Measurements from ENCODE around the gene EMID1.
A peak's percentile ranks its signal among the peaks of the same experiment; 100 is the strongest.

Gene EMID1

GRCh38 chr22:29260031-29260560, 54.4 kb downstream of the EMID1 start:
- TF ChIP-seq CTCF (IDR thresholded peaks at IDR 0.05; ENCODE audit: borderline replicate concordance, control extremely low read depth, extremely low read depth, insufficient read depth, missing control alignments) = no peak
- in situ Hi-C loops (cut with MboI; ENCODE audit: low sequenced_read_pairs, unreplicated experiment) = no loop called here
- no peak for DNase-seq (ENCODE audit: low spot score)

- DNase-seq (ENCODE audit: low spot score) = peak; percentile 30
- in situ Hi-C loops (cut with MboI; ENCODE audit: low sequenced_read_pairs, unreplicated experiment) = no loop called here
- TF ChIP-seq CTCF (IDR thresholded peaks at IDR 0.05; ENCODE audit: borderline replicate concordance, control extremely low read depth, extremely low read depth, insufficient read depth, missing control alignments) = no peak
Observed at GRCh38 chr22:29260601-29261315, 55.1 kb downstream of the EMID1 start.

- in situ Hi-C loops (cut with MboI; ENCODE audit: low sequenced_read_pairs, unreplicated experiment) = no loop called here
- no peak for DNase-seq (ENCODE audit: low spot score)
- TF ChIP-seq CTCF (IDR thresholded peaks at IDR 0.05; ENCODE audit: borderline replicate concordance, control extremely low read depth, extremely low read depth, insufficient read depth, missing control alignments) = no peak
Observed at GRCh38 chr22:29263791-29264276, 58.1 kb downstream of the EMID1 start.

- in situ Hi-C loops (cut with MboI; ENCODE audit: low sequenced_read_pairs, unreplicated experiment) = no loop called here
- no peak for DNase-seq (ENCODE audit: low spot score)
- no peak for TF ChIP-seq CTCF (IDR thresholded peaks at IDR 0.05; ENCODE audit: borderline replicate concordance, control extremely low read depth, extremely low read depth, insufficient read depth, missing control alignments)
Observed at GRCh38 chr22:29265305-29265704, 59.6 kb downstream of the EMID1 start.

GRCh38 chr22:29265929-29266328, 60.2 kb downstream of the EMID1 start:
- in situ Hi-C loops (cut with MboI; ENCODE audit: low sequenced_read_pairs, unreplicated experiment) = no loop called here
- no peak for DNase-seq (ENCODE audit: low spot score)
- TF ChIP-seq CTCF (IDR thresholded peaks at IDR 0.05; ENCODE audit: borderline replicate concordance, control extremely low read depth, extremely low read depth, insufficient read depth, missing control alignments) = no peak

GRCh38 chr22:29266564-29267461, 61.1 kb downstream of the EMID1 start:
- in situ Hi-C loops (cut with MboI; ENCODE audit: low sequenced_read_pairs, unreplicated experiment) = no loop called here
- no peak for TF ChIP-seq CTCF (IDR thresholded peaks at IDR 0.05; ENCODE audit: borderline replicate concordance, control extremely low read depth, extremely low read depth, insufficient read depth, missing control alignments)
- no peak for DNase-seq (ENCODE audit: low spot score)
